NCI-H2081 treated with DMSO at 0.1 percent for 48 hours (cell line): ENCODE measurements around the gene PGM2L1.
"Not testable (repeated sequence)": the region's sequence is repeated elsewhere in the genome, so short reads cannot be mapped to it uniquely, and the experiment has no call there.

Experiments used
- DNase-seq: peaks from one replicate; lab custom pipeline; 2025; lab: John Stamatoyannopoulos, UW

The PGM2L1 gene

GRCh38 chr11:74398244-74399159 lies at the start of gene PGM2L1:
PGM2L1 (minus strand) TSS chr11:74398433; CDS start chr11:74398161, 272 bp downstream.
- DNase-seq, result peak; percentile 89

GRCh38 chr11:74447720-74448119 lies 49.5 kb upstream of the PGM2L1 start:
- no peak for DNase-seq

- no peak for DNase-seq
These were observed 48.3 kb upstream of the PGM2L1 start for GRCh38 chr11:74446532-74446938.

- no peak for DNase-seq
These were observed 46.1 kb upstream of the PGM2L1 start for GRCh38 chr11:74444173-74444826.

- peak; percentile 81 for DNase-seq
These were observed 45.0 kb upstream of the PGM2L1 start for GRCh38 chr11:74443071-74443864.

GRCh38 chr11:74442636-74443035 lies 44.4 kb upstream of the PGM2L1 start:
- no peak for DNase-seq

GRCh38 chr11:74438681-74439080 lies 40.4 kb upstream of the PGM2L1 start:
- no peak for DNase-seq

GRCh38 chr11:74437441-74438042 lies 39.3 kb upstream of the PGM2L1 start:
- no peak for DNase-seq

GRCh38 chr11:74434528-74434927 lies 36.3 kb upstream of the PGM2L1 start:
- no peak for DNase-seq

- DNase-seq, result no peak
These were observed 31.0 kb upstream of the PGM2L1 start for GRCh38 chr11:74429205-74429604.

- DNase-seq, result no peak
These were observed 29.2 kb upstream of the PGM2L1 start for GRCh38 chr11:74427384-74427886.

- no peak for DNase-seq
These were observed 26.9 kb upstream of the PGM2L1 start for GRCh38 chr11:74425100-74425499.

GRCh38 chr11:74418509-74418895 lies 20.3 kb upstream of the PGM2L1 start:
- no peak for DNase-seq

- DNase-seq, result no peak
These were observed 19.8 kb upstream of the PGM2L1 start for GRCh38 chr11:74417860-74418508.

GRCh38 chr11:74417379-74417804 lies 19.2 kb upstream of the PGM2L1 start:
- DNase-seq, result no peak

GRCh38 chr11:74416974-74417373 lies 18.7 kb upstream of the PGM2L1 start:
- DNase-seq, result not testable (repeated sequence)

- no peak for DNase-seq
These were observed 14.6 kb upstream of the PGM2L1 start for GRCh38 chr11:74412733-74413359.

GRCh38 chr11:74412321-74412720 lies 14.1 kb upstream of the PGM2L1 start:
- DNase-seq, result no peak

- no peak for DNase-seq
These were observed 11.4 kb upstream of the PGM2L1 start for GRCh38 chr11:74409633-74410032.

GRCh38 chr11:74403607-74404321 lies 5.5 kb upstream of the PGM2L1 start:
- no peak for DNase-seq
